ENCODE measurements around the gene MMP24OS.

Gene MMP24OS

DNA sequence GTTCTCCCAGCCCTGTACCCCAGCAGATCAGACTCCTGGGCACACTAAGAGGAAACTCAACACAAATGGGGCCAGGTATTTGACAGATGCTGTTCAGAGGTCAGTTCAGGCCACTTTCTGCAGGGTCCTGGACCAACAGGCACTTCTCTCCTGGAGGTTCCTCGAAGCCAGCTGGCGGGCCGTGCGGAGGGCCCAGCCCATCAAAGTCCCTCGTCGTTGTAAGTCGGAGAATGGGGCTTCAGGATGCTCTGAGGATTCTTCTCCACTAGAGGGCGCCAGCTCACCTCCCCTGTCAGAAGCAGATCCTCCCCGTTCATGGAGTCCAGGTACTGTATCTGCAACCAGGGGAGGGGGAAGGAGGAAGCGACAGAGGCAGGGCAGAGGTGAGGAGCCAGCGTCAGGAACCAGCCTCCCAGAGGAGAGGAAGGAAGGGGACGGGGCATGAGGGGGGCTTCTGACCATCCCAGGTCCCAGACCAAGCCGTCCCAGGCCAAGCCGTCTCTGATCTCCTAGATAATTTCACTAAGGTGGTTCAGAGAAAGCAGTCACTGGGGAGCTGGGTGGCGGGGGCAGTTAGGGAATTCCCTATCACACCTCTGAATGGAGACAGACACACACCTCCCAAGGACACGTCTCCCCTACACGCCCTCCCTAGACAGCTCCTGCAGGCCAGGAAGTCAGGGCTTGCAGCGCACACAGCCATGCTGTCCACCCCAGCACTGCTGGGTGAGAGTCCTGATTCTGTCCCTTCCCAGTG is 26.0 kb upstream of the MMP24OS start:
- H3K27ac ChIP-seq: peak overlapping the region; percentile 15; the same call in 1 of the 2 replicates
- TF ChIP-seq, protein P1, sequence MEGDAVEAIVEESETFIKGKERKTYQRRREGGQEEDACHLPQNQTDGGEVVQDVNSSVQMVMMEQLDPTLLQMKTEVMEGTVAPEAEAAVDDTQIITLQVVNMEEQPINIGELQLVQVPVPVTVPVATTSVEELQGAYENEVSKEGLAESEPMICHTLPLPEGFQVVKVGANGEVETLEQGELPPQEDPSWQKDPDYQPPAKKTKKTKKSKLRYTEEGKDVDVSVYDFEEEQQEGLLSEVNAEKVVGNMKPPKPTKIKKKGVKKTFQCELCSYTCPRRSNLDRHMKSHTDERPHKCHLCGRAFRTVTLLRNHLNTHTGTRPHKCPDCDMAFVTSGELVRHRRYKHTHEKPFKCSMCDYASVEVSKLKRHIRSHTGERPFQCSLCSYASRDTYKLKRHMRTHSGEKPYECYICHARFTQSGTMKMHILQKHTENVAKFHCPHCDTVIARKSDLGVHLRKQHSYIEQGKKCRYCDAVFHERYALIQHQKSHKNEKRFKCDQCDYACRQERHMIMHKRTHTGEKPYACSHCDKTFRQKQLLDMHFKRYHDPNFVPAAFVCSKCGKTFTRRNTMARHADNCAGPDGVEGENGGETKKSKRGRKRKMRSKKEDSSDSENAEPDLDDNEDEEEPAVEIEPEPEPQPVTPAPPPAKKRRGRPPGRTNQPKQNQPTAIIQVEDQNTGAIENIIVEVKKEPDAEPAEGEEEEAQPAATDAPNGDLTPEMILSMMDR (conservative IDR thresholded peaks at IDR 0.05): peak; percentile 98

DNA sequence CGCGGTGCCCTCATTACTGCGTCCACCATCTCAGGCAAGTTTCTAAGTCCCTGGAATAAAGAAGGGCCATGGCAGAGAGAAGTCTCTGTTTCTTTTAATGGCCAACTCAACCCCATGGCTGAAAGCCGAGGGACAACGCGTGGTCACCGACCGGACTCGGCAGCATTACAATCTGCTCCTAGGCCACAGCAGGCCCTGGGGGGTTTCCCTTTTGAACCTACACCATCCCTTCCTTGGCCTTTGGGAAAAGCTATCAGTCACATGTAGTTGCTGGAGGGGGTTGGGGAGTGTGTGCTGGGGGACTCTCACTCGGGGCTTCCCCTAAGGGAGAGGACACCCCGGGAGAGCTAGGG is 25.4 kb upstream of the MMP24OS start:
- H3K27ac ChIP-seq: peak overlapping the region; percentile 43

DNA sequence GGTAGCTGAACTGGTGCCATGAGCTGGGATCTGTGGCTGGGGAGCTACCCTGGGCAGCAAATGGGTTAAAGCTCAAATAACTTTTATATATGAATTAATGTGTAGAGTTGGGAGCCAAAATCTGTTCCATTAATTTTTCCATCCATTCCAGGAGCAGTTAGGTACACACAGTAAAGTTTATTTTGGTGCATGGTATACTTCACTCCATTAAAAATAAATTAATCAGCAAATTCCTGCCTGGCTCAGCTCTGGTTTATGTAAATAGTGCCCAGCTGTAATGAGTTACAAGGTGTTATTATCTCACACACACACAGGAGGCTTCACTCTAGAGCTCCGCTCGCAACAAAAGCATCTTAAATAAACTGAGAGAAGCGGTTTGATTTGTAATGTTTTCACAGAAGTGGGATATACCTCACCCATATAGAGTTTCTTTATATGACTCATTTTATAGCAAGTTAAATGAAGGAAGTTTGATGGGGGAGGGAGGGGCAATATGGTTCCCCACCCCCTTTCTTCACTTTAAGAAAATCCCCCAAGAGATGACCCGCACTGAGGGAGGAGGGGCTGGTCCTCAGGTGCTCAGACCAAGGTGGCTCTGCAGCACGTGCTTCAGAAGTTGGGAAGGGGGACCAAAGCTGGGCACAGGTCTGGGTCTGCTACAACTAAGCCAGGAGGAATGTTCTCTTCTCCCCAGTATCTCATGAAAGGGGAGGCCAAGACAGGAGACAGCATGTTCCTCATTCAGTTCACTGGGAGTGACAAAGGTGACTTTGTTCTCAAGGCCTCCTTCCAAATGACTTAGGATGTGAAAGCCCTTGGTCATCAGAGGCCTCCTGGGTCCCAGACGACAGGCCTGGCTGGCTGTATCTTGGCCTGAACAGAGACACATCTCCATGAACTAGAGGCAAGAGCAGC is 24.8 kb upstream of the MMP24OS start:
- H3K27ac ChIP-seq: peak overlapping the region; percentile 43
- TF ChIP-seq, protein P1 (conservative IDR thresholded peaks at IDR 0.05): no peak

More for the DNA sequence above, 25.4 kb upstream of the MMP24OS start:
- TF ChIP-seq, protein P1 (conservative IDR thresholded peaks at IDR 0.05): no peak

DNA sequence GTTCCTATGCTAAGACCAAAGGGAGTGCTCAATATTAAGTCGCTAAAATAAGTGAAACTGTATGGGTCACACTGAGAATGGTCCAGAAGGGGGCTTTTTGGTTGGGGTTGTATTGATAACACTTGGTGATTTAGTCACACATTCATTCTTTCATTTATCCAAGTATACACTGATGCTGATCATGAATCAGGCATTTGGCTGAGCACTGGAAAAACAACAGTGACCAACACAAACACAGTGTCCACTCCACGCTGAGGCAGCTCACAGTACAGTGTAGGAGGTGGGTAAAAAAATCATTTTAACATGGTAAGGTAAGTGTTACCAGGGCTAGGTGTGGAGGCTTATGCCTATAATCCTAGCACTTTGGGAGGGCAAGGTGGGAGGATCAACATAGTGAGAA is 23.5 kb upstream of the MMP24OS start:
- H3K27ac ChIP-seq: no peak overlapping the region; the same call in 1 of the 2 replicates
- TF ChIP-seq, protein P1 (conservative IDR thresholded peaks at IDR 0.05): no peak

DNA sequence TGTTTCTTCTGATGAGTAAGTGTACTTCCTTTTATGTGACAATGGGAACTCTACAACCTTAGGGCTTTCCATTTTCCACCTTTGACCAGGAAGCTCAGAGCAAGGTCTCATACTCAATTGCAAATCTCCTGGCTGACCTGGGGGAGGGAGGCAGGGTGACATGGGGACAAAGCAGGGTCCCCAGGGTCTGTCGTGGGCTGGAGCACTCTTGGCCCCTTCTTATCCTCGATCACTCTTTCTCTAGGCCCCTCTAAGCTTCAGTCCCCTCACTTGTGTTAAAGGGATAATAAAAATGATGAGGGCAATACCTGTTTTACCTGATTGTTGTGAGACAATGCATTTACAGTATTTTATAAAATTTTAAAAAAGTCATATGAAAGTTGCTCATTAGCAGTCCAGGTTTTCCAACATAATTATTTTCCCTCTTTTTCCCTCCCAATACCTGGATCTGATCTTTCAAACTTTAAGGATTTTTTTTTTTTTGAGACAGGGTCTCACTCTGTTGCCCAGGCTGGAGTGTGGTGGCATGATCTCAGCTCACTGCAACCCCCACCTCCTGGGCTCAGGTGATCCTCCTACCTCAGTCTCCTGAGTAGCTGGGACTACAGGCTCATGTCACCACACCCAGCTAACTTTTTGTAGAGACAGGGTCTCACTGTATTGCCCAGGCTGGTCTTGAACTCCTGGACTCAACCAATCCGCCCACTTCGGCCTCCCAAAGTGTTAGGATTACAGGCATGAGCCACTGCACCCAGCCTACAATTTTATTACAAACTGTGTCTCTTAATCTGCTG is 22.7 kb upstream of the MMP24OS start:
- TF ChIP-seq, protein P1 (conservative IDR thresholded peaks at IDR 0.05): no peak
- no peak overlapping the region for H3K27ac ChIP-seq

DNA sequence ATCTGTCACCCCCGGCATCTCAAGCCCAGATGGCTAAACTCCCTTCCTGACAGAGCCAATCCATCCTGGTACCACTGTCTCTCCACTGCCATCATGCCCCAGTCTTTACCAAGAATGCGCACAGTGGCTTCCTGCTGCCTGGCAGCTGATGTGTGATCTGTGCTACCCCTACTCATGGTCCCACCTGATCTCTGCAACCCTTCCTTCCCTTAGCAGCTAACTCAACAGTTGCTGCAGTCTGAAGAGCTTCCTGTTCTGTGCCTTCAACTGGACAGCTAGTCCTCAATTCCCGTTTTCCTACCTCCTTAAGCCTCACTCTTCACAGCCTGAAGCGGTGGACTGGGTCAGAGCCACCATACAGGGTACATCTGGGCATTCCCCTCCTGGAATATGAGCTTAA is 21.9 kb upstream of the MMP24OS start:
- TF ChIP-seq, protein P1 (conservative IDR thresholded peaks at IDR 0.05): no peak
- no peak overlapping the region for H3K27ac ChIP-seq

DNA sequence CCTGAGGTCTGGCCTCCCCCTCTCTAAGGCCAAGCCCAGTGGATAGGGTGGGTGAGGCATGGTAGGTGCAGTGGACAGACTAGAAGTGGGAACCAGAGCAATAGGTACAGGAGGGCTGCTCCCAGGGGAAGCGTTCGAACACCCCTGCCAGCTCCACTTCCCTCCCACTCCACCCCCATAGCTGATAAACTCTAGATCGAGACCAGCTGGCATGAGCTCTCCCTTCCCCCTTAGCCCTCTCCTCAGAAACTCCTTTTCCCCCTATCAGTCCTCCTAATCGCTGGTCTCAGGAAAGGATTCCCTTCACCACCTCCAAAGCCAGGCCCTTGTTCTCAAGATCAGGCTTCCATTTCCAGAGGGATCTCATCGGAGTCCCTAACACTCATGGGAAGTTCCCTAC is 20.3 kb upstream of the MMP24OS start:
- TF ChIP-seq, protein P1 (conservative IDR thresholded peaks at IDR 0.05): no peak
- H3K27ac ChIP-seq: no peak overlapping the region
